ENCODE measurements around the gene CCM2.

- TF ChIP-seq ZNF274 (IDR thresholded peaks at IDR 0.05; ENCODE audit: low read depth, low read length) (no peak), YY1 (IDR thresholded peaks at IDR 0.05; ENCODE audit: insufficient read depth, insufficient read length) (no peak), SUZ12 (IDR thresholded peaks at IDR 0.05; ENCODE audit: extremely low read depth, insufficient read depth, insufficient read length) (no peak)
Measured at GRCh38 chr7:44987457-44987856, 12.5 kb upstream of the CCM2 start.

All from NT2/D1 (cell line).